ENCODE results near the gene MRPL51.

DNA sequence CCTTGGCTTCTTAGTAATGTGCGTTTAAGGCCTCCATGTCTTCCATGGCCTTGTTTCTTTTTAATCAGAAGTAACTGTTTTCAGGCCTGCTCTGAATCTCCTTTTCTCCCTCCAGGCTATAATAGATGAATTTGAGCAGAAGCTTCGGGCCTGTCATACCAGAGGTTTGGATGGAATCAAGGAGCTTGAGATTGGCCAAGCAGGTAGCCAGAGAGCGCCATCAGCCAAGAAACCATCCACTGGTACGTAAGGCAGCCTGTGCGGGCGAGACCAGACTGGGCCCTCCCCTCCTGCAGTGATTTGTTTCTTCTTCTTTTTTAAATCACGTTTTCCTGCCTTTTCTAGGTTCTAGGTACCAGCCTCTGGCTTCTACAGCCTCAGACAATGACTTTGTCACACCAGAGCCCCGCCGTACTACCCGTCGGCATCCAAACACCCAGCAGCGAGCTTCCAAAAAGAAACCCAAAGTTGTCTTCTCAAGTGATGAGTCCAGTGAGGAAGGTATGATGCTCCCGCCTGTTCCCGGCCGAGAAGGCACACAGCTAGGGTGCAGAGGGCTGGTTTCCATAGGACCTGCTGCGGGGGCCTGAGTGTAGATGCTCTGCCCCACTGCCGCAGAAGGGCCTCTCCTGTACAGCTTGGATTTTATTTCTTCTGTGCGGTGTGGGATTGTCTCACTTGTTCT lies 37.7 kb upstream of the MRPL51 start:
- TF ChIP-seq POLR2A (IDR thresholded peaks at IDR 0.05; ENCODE audit: low read depth, low read length) (no peak), POLR2AphosphoS5 (IDR thresholded peaks at IDR 0.05; ENCODE audit: low read depth, low read length) (no peak), SPI1 (IDR thresholded peaks at IDR 0.05; ENCODE audit: low read depth, low read length) (no peak), TAF1 (IDR thresholded peaks at IDR 0.05; ENCODE audit: low read depth, low read length) (no peak), POU2F2 (IDR thresholded peaks at IDR 0.05; ENCODE audit: low read depth, low read length) (no peak)
